GM21381 (cell line): ENCODE data around the gene VPS8.

Experiments used
- ATAC-seq: cut with Tn5 transposase; IDR thresholded peaks from one replicate; pipeline ENCODE4 v1.9.1; 2021; ENCODE audit warnings: mild to moderate bottlenecking, moderate library complexity; ENCODE audit not compliant: unreplicated experiment

The VPS8 gene

DNA sequence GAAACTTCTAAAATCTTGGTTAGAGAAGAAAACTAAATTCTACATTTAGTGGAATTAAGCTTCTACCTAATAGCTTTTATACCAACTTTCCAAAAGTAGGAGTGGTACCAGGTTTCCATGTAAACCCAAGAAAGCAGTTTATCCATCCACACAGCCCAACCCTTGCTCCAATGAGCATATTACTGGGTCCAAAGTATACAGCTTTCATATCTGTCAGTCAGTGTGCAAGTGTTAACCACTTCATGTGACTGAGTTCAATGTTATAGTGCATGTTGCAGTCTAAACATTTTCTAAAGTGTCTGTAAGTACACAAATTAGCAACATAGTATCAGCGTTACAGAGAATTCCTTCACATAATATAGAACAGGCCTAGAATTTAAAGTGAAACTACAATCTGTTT, 267.7 kb downstream of the VPS8 start:
- no peak for ATAC-seq

DNA sequence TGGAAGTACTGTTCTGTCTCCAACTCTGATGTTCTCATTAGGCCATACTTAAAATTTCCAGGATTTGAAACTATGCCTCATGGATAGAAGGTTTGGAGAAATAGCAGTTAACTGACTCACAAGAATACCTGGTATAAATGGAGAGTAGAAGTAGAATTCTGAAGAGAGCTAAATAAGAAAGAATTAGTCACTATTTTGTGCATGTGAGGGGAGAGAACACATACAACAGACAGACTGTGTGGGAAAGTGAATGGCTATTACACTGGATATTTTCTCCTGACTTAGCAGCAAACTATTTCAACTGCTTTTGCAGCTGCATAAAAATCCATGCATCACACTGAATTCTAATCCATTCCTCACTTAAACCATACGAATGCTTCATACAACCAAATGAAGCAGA, 269.6 kb downstream of the VPS8 start:
- ATAC-seq: no peak

DNA sequence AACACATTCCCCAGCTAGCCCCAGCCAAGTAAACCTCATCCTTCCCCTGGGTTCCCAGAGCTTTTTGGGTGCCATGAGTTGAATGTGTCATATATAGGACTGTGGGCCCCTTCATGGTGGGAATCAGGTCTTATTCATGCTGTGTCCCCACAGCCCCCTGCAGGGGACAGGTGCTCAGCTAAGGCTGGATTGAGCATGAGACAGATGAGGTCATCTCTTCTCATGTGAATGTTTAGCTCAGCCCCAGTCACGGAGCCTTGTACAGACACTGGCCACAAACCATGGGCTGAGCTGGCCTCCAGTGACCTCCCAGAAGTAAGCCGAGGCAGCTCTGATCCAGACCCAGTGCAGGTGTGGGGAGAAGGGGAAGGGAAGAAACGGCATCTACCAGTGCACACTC, 270.2 kb downstream of the VPS8 start:
- no peak for ATAC-seq

DNA sequence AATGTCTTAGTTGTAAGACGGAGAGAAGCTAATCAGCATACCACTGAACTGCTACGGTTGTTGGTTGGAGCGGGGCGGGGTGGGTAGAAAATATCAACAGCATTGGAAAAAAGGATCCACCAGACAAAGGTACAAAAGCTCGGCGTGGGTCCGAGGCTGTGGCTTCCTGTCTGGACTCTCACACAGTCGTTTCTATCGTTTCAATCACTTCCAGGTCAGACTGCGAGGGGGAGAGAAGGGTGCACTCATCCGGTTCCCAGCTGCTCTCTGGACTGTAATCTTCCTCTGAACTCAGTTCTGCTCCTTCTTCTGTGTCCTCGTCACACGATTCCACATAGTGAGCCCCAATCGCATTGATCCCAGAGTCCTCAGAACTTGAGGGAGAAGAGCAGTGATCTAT, 270.9 kb downstream of the VPS8 start:
- no peak for ATAC-seq

DNA sequence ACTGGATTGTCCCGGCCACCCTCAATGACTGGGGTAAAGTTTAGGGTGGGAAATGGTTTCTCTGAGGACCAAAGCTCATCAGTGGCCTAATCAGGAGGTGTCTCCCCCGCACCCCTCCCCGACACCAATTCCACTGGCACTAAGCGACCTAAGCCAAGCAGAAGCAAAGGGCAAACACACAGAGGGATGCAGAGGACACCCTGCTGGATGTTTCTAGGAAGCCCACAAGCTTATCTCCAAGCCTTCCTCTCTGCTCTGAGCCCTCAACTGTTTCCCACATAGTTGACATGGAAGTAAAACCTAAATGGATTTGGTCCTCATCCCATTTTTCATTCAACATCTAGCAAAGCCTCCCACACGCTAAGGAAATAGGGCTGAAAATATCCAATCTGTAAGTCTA, 272.4 kb downstream of the VPS8 start:
- no peak for ATAC-seq

DNA sequence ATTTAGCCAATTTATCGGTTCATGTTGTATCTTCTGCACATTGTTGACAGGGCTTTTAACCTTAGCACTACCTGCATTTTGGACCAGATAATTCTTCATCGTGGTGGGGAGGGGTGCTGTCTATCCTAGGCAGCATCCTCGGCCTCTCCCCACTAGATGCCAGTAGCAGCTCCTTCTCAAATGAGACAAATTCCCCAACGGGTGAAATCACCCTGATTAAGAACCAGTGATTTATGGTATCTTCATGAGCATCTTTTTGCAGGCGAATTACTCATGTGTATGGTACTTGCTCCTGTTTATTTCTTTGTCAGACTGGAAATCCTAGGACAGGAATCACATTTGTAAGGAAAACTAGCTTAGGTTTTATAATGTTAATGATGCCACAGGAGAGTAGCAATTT, 272.9 kb downstream of the VPS8 start:
- ATAC-seq: no peak

DNA sequence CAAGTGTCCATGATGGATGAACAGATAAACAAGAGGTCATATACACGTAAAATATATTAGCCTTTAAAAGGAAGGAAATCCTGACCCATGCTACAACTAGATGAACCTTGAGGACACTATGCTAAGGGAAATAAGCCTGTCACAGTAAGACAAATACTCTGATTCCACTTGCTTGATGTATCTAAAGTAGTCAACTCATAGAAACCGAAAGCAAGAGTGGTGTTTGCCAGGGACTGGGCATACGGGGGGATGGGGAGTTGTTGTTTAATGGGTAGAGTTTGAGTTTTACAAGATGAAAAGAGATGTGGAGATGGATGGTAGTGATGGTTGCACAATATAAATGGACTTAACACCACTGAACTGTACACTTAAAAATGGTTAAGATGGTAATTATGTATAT, 275.5 kb downstream of the VPS8 start:
- no peak for ATAC-seq

DNA sequence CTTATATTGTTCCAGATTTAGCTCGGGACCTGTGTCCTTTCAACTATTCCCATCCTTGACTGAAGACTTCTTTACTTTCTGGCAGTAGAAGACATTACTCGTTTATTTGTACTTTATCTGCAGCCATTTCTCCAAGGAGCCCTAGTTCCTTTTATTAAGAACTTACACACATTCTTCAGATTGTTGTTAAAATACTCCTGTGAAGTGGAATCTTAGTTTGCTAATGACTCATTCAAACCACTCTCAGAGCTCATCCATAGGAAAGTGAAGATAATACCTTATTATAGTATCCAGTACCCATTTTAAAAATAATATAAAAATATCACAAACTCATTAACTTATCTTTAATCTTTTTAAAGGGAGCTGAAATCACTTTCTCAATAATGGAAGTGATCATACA, 277.4 kb downstream of the VPS8 start:
- ATAC-seq: no peak

DNA sequence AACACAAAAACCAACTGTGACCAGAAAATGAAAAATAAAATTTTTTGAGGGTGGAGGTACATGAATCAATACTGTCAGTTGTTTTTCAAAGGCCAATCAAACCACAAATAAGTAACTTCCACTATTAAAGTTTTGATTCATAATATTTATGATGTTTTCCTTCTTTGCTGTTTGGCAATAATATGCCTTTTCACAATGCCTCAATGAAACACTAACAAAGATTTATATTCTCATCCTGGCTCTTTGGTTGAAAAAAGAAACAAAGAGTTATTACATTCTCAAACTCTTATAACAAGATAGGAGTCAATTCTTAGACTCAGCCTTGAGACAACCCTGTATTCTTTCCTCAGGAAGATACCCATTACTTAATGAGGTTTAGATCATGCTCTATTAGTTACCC, 277.8 kb downstream of the VPS8 start:
- ATAC-seq: no peak

DNA sequence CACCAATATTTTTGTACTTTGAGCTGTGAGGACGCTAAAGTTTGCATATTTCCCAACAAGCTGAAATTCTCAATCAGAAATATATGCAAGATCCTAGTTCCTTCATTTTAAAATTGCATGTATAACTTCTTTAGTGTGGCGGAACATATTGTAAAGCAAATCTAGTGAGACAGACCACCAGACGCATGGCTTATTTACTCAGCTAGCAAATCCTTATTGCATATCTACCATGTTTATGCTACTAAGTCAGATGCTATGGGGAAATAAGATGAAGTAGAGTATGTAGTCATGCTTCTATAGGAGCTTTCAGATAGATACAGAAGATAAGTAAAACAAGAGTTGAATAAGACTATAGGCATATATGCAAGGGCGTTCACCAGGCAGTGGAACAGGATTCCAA, 278.8 kb downstream of the VPS8 start:
- ATAC-seq: no peak

DNA sequence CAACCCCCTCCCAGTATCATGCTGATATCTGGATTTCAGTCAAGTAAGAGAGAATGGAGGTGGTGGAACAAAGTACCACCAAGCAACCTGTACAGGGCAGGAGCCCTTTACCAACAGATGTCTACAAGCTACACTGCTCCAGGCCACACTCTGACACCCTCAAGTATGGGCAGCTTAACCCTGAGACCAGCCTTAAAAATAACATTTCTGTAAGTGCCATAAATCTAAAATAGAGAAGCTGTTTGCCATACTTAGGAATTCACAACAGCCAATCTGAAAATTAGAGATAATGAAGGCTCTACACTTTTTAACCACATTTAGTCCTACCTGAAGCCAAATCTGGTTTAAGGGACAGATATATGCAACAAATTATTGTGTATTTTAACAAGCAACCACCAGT, 281.1 kb downstream of the VPS8 start:
- no peak for ATAC-seq

DNA sequence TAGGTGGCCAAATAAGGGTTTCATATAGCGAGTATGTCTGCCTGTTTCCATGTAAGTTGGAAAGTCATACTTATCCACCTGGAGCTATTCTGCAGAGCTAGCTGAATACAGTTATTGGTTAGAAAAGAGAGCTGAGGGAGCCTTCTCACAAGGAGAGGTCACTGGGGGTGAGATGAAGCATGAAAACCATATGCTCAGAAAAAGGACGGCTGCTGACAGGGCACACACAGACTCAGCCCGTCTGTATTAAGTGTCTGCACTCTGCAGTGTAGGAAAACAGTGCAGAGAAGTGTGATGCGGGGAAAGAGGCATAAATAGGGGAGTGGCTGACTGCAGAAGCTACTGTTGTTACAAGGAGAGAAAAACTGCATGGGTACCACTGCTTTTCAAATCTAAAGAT, 282.7 kb downstream of the VPS8 start:
- no peak for ATAC-seq
